HepG2 (cell line): ENCODE measurements around the gene BCL6B. TPM values are rescaled to one million over a fixed set of nuclear protein-coding genes. Genes with fewer than 3 reads are reported as not detected.

Experiments
- CHCHD3 ChIP-seq: sonication (generic); formaldehyde crosslinking; IDR thresholded peaks from 2 replicates; pipeline ENCODE4 v1.8.0; 2022; ENCODE audit warnings: mild to moderate bottlenecking, missing genetic modification reagents, moderate library complexity
- DRAP1 ChIP-seq: IDR thresholded peaks from 2 replicates; pipeline ENCODE4 v1.6.1; 2016; ENCODE audit warnings: missing genetic modification reagents, missing compliant biosample characterization
- HOXA7 ChIP-seq: sonication (generic); formaldehyde crosslinking; IDR thresholded peaks from 2 replicates; pipeline ENCODE4 v1.8.1; 2022; ENCODE audit warnings: mild to moderate bottlenecking, missing genetic modification reagents, moderate library complexity
- MYPOP ChIP-seq: sonication (generic); formaldehyde crosslinking; IDR thresholded peaks from 2 replicates; pipeline ENCODE4 v1.8.1; 2023; ENCODE audit warnings: mild to moderate bottlenecking, moderate library complexity, missing genetic modification reagents
- SMYD3 ChIP-seq: sonication (generic); formaldehyde crosslinking; IDR thresholded peaks from 2 replicates; pipeline ENCODE4 v1.8.1; 2023; ENCODE audit warnings: mild to moderate bottlenecking, missing genetic modification reagents
- ZC3H4 ChIP-seq: sonication (generic); formaldehyde crosslinking; IDR thresholded peaks from 2 replicates; pipeline ENCODE4 v1.4.0; 2020; ENCODE audit warnings: missing genetic modification reagents, borderline replicate concordance
- ZNF496 ChIP-seq: sonication (generic); formaldehyde crosslinking; IDR thresholded peaks from 2 replicates; pipeline ENCODE4 v1.8.1; 2023; ENCODE audit warnings: mild to moderate bottlenecking, moderate library complexity, missing genetic modification reagents; ENCODE audit not compliant: insufficient replicate concordance
- ZNF660 ChIP-seq: sonication (generic); formaldehyde crosslinking; IDR thresholded peaks from 2 replicates; pipeline ENCODE4 v1.5.1; 2020; ENCODE audit warnings: mild to moderate bottlenecking, low read depth, missing genetic modification reagents, borderline replicate concordance
- polyA plus RNA-seq, 8 experiments: library from polyadenylated mRNA; depleted of rRNA in 3 of 8; stranded (reverse) in 7 of 8; unstranded in 1 of 8; fragments of >200 nt; fragmentation: Illumina TruSeq in 4 of 8; extraction: Trizol in 4 of 8; gene quantifications; 2 replicates each; pipeline versions ENCODE4 v1.2.1 to v1.2.3, GENCODE V29; 2011 to 2016; ENCODE audit warnings: low read depth in 4 of 8, missing spikeins in 1 of 8, mixed read lengths in 1 of 8; ENCODE audit not compliant: insufficient read depth in 1 of 8
- total RNA-seq, 5 experiments: library from RNA; depleted of rRNA; stranded (reverse); fragments of >200 nt; fragmentation: Illumina TruSeq; extraction: Trizol; gene quantifications; 2 replicates each; pipeline ENCODE4 v1.2.3, GENCODE V29; 2016; ENCODE audit warnings: low read depth in 1 of 5
- TF ChIP-seq, protein P1 (sequence below): sonication (generic); IDR thresholded peaks from 2 replicates; pipeline ENCODE4 v1.6.1; 2016; ENCODE audit warnings: low read depth, borderline replicate concordance
- TF ChIP-seq, protein P2 (sequence below): sonication (generic); formaldehyde crosslinking; IDR thresholded peaks from 2 replicates; pipeline ENCODE4 v1.4.0; 2020; ENCODE audit warnings: missing genetic modification reagents, borderline replicate concordance
- TF ChIP-seq, protein P3 (sequence below): sonication (generic); formaldehyde crosslinking; IDR thresholded peaks from 2 replicates; pipeline ENCODE4 v1.5.0; 2020; ENCODE audit warnings: missing genetic modification reagents, mild to moderate bottlenecking, borderline replicate concordance

Gene BCL6B
- total and polyA plus RNA-seq, 2 of the 13 experiments (the other 11 are each of a cell fraction or from before 2014, with no cell fraction given) = not detected

GRCh38 chr17:7035591-7036368, 12.9 kb downstream of the BCL6B start, which contains the start of gene SLC16A13 (continued):
- TF ChIP-seq DRAP1 (CRISPR knock-in tag) (peak; percentile 94), HOXA7 (CRISPR knock-in tag) (no peak), SMYD3 (no peak), MYPOP (peak; percentile 69), ZC3H4 (no peak), ZNF660 (CRISPR knock-in tag) (no peak), ZNF496 (CRISPR knock-in tag) (no peak), CHCHD3 (CRISPR knock-in tag) (0 out of 2 replicates have a peak, but pooled peaks have one; percentile 26)
- TF ChIP-seq, protein P1, sequence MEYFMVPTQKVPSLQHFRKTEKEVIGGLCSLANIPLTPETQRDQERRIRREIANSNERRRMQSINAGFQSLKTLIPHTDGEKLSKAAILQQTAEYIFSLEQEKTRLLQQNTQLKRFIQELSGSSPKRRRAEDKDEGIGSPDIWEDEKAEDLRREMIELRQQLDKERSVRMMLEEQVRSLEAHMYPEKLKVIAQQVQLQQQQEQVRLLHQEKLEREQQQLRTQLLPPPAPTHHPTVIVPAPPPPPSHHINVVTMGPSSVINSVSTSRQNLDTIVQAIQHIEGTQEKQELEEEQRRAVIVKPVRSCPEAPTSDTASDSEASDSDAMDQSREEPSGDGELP = no peak
- TF ChIP-seq, protein P2, sequence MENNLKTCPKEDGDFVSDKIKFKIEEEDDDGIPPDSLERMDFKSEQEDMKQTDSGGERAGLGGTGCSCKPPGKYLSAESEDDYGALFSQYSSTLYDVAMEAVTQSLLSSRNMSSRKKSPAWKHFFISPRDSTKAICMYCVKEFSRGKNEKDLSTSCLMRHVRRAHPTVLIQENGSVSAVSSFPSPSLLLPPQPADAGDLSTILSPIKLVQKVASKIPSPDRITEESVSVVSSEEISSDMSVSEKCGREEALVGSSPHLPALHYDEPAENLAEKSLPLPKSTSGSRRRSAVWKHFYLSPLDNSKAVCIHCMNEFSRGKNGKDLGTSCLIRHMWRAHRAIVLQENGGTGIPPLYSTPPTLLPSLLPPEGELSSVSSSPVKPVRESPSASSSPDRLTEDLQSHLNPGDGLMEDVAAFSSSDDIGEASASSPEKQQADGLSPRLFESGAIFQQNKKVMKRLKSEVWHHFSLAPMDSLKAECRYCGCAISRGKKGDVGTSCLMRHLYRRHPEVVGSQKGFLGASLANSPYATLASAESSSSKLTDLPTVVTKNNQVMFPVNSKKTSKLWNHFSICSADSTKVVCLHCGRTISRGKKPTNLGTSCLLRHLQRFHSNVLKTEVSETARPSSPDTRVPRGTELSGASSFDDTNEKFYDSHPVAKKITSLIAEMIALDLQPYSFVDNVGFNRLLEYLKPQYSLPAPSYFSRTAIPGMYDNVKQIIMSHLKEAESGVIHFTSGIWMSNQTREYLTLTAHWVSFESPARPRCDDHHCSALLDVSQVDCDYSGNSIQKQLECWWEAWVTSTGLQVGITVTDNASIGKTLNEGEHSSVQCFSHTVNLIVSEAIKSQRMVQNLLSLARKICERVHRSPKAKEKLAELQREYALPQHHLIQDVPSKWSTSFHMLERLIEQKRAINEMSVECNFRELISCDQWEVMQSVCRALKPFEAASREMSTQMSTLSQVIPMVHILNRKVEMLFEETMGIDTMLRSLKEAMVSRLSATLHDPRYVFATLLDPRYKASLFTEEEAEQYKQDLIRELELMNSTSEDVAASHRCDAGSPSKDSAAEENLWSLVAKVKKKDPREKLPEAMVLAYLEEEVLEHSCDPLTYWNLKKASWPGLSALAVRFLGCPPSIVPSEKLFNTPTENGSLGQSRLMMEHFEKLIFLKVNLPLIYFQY = peak; percentile 100
- TF ChIP-seq, protein P3, sequence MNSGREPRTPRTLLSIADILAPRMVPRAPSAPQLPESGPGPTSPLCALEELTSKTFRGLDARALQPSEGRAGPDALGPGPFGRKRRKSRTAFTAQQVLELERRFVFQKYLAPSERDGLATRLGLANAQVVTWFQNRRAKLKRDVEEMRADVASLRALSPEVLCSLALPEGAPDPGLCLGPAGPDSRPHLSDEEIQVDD (CRISPR knock-in tag) = 0 out of 2 replicates have a peak, but pooled peaks have one; percentile 3
